Heart left ventricle (tissue), 13 donors: ENCODE measurements around the gene D2HGDH.

Experiments used
- POLR2A ChIP-seq, 2 donors: fragments of 450-650 bp; IDR thresholded peaks; one replicate each; pipeline ENCODE4 v1.6.1; 2017; ENCODE audit warnings: antibody characterized with exemption in 2 of 2, mild to moderate bottlenecking in 2 of 2, moderate library complexity in 2 of 2
- TF ChIP-seq, protein P1 (sequence below), 12 donors: fragments of 200-600 bp; sonication (generic) in 4 of 12; IDR thresholded peaks; one replicate each; pipeline versions ENCODE4 v1.5.0 to v1.8.0; 2018 to 2022; ENCODE audit warnings: antibody characterized with exemption in 12 of 12, mild to moderate bottlenecking in 5 of 12
- donor health status: ischemic (EF 13 %, LVEDD 7.1; RV severe dilation, severe dysfunction).
- donor health status: DM: no; HTN: yes; CAD: no.
- donor health status: DM: no; HTN: no; CAD: no.
- donor health status: ischemic (EF 25% LVEDD 6.9; RV normal size, moderate dysfunction).
- donor health status: ischemic (EF 25% LVEDD 5.7; RV mildly dilated, moderate dysfunction).
- donor health status: ischemic (EF 35%, LVEDD 5.7; RV mildly dilated, moderate dysfunction).
- donor health status: nonischemic (EF 11% LVEDD 7.7; RV severe dilation, severe dysfunction).
- donor health status: DM: yes; HTN: yes; CAD: no.
- donor health status: PGD.
- donor health status: ischemic (EF 29% LVEDD 5.4; RV normal size, mild dysfunction).
- donor health status: nonischemic (EF 23%, LVEDD 6.1; RV moderate dilation, normal function).

DNA sequence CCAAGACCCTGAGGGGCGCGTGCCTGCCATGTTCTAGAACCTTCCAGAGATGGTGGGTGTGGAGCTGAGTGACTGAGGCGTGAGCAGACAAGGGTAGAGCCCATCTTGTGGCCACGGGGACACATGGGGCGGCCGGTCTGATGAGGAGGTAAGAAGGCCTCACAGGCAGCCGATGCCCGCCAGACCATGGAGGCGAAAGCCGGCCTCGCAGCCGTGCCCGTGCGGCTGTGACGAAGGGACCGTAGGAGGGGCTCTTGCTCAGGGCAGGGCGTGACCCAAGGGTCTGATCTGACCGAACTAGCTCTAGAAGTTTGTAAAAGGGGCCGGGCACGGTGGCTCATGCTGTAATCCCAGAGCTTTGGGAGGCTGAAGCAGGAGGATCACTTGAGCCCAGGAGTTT, 19.6 kb downstream of the D2HGDH start:
- TF ChIP-seq, protein P1, sequence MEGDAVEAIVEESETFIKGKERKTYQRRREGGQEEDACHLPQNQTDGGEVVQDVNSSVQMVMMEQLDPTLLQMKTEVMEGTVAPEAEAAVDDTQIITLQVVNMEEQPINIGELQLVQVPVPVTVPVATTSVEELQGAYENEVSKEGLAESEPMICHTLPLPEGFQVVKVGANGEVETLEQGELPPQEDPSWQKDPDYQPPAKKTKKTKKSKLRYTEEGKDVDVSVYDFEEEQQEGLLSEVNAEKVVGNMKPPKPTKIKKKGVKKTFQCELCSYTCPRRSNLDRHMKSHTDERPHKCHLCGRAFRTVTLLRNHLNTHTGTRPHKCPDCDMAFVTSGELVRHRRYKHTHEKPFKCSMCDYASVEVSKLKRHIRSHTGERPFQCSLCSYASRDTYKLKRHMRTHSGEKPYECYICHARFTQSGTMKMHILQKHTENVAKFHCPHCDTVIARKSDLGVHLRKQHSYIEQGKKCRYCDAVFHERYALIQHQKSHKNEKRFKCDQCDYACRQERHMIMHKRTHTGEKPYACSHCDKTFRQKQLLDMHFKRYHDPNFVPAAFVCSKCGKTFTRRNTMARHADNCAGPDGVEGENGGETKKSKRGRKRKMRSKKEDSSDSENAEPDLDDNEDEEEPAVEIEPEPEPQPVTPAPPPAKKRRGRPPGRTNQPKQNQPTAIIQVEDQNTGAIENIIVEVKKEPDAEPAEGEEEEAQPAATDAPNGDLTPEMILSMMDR (IDR thresholded peaks at IDR 0.05): no peak
- no peak for TF ChIP-seq POLR2A (IDR thresholded peaks at IDR 0.05)
